ENCODE measurements around the gene TNFSF11. TPM values are rescaled to one million over a fixed set of nuclear protein-coding genes. Genes with fewer than 3 reads are reported as not detected.
A peak's percentile ranks its signal among the peaks of the same experiment; 100 is the strongest.

TNFSF11 gene
- total and polyA plus RNA-seq, 2 experiments from 2014 or later: 9.9 TPM

DNA sequence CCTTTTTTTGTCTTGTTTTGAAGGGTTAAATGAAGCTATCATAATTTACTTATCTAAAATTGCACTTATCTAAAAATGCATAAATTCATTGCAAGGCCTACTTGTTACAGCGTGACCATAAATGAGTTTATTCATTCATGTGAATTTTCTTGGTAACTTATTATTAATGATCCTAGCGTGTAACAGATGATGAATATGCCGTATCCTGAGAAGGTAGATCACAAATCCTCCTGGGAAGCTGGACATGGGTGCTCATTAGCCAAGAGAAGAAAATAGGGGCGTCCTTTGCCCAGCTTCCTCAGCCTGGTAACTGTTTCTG lies 21.3 kb downstream of the TNFSF11 start:
- H3K27ac ChIP-seq (ENCODE audit: low read depth): no peak overlapping the region
- H3K36me3 Mint-ChIP-seq (ENCODE audit: low read depth): peaks cover 33% of the 10 kb centered on the region

More for the DNA sequence above, 21.3 kb downstream of the TNFSF11 start:
- Histone ChIP-seq H2AFZ (no peak overlapping the region), H3K27me3 (ENCODE audit: insufficient read depth) (no peaks in the 10 kb centered on the region), H3K9me2 (ENCODE audit: insufficient read depth) (peaks cover 8% of the 10 kb centered on the region), H3K4me1 (ENCODE audit: insufficient read depth) (peaks cover 53% of the 10 kb centered on the region), H3K79me2 (replicated peaks; ENCODE audit: insufficient read depth) (peaks cover 39% of the 10 kb centered on the region), H3K4me2 (no peak overlapping the region), H3F3A (replicated peaks; ENCODE audit: low read depth) (peaks cover 13% of the 10 kb centered on the region; the same call in 1 of the 2 replicates), H4K20me1 (replicated peaks; ENCODE audit: insufficient read depth) (no peaks in the 10 kb centered on the region), H3K4me3 (no peak overlapping the region), H3K36me3 (ENCODE audit: insufficient read depth) (no peaks in the 10 kb centered on the region)
- ATAC-seq: no peak
- H3K27me3 Mint-ChIP-seq (ENCODE audit: insufficient read depth, low read depth, poor library complexity): peaks cover 3% of the 10 kb centered on the region
- H3K9me3 Mint-ChIP-seq: no peaks in the 10 kb centered on the region
- no peak for TF ChIP-seq ZNF114 (CRISPR knock-in tag; IDR thresholded peaks at IDR 0.05)
- no peak for TF ChIP-seq POLR2AphosphoS5 (IDR thresholded peaks at IDR 0.05; ENCODE audit: low read depth)
- no peak for TF ChIP-seq CREB1 (CRISPR knock-in tag; IDR thresholded peaks at IDR 0.05; ENCODE audit: low read depth)
- no peak for TF ChIP-seq CTCF (conservative IDR thresholded peaks at IDR 0.05; ENCODE audit: low read depth in 2 of 2)
- TF ChIP-seq, protein P1, sequence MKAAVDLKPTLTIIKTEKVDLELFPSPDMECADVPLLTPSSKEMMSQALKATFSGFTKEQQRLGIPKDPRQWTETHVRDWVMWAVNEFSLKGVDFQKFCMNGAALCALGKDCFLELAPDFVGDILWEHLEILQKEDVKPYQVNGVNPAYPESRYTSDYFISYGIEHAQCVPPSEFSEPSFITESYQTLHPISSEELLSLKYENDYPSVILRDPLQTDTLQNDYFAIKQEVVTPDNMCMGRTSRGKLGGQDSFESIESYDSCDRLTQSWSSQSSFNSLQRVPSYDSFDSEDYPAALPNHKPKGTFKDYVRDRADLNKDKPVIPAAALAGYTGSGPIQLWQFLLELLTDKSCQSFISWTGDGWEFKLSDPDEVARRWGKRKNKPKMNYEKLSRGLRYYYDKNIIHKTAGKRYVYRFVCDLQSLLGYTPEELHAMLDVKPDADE (IDR thresholded peaks at IDR 0.05): no peak
- TF ChIP-seq ZNF331 (CRISPR knock-in tag; IDR thresholded peaks at IDR 0.05; ENCODE audit: low read depth): no peak
- TF ChIP-seq EZH2phosphoT487 (IDR thresholded peaks at IDR 0.05; ENCODE audit: unreplicated experiment): no peak
- TF ChIP-seq NANOG (IDR thresholded peaks at IDR 0.05; ENCODE audit: borderline replicate concordance): no peak
- TF ChIP-seq EZH2 (IDR thresholded peaks at IDR 0.05; ENCODE audit: low read depth, unreplicated experiment): no peak
- TF ChIP-seq, protein P2, sequence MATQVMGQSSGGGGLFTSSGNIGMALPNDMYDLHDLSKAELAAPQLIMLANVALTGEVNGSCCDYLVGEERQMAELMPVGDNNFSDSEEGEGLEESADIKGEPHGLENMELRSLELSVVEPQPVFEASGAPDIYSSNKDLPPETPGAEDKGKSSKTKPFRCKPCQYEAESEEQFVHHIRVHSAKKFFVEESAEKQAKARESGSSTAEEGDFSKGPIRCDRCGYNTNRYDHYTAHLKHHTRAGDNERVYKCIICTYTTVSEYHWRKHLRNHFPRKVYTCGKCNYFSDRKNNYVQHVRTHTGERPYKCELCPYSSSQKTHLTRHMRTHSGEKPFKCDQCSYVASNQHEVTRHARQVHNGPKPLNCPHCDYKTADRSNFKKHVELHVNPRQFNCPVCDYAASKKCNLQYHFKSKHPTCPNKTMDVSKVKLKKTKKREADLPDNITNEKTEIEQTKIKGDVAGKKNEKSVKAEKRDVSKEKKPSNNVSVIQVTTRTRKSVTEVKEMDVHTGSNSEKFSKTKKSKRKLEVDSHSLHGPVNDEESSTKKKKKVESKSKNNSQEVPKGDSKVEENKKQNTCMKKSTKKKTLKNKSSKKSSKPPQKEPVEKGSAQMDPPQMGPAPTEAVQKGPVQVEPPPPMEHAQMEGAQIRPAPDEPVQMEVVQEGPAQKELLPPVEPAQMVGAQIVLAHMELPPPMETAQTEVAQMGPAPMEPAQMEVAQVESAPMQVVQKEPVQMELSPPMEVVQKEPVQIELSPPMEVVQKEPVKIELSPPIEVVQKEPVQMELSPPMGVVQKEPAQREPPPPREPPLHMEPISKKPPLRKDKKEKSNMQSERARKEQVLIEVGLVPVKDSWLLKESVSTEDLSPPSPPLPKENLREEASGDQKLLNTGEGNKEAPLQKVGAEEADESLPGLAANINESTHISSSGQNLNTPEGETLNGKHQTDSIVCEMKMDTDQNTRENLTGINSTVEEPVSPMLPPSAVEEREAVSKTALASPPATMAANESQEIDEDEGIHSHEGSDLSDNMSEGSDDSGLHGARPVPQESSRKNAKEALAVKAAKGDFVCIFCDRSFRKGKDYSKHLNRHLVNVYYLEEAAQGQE (IDR thresholded peaks at IDR 0.05; ENCODE audit: unreplicated experiment): no peak
- TF ChIP-seq STAT1 (IDR thresholded peaks at IDR 0.05; ENCODE audit: unreplicated experiment): no peak
- TF ChIP-seq JUNB (IDR thresholded peaks at IDR 0.05; ENCODE audit: unreplicated experiment): no peak
- TF ChIP-seq, protein P3, sequence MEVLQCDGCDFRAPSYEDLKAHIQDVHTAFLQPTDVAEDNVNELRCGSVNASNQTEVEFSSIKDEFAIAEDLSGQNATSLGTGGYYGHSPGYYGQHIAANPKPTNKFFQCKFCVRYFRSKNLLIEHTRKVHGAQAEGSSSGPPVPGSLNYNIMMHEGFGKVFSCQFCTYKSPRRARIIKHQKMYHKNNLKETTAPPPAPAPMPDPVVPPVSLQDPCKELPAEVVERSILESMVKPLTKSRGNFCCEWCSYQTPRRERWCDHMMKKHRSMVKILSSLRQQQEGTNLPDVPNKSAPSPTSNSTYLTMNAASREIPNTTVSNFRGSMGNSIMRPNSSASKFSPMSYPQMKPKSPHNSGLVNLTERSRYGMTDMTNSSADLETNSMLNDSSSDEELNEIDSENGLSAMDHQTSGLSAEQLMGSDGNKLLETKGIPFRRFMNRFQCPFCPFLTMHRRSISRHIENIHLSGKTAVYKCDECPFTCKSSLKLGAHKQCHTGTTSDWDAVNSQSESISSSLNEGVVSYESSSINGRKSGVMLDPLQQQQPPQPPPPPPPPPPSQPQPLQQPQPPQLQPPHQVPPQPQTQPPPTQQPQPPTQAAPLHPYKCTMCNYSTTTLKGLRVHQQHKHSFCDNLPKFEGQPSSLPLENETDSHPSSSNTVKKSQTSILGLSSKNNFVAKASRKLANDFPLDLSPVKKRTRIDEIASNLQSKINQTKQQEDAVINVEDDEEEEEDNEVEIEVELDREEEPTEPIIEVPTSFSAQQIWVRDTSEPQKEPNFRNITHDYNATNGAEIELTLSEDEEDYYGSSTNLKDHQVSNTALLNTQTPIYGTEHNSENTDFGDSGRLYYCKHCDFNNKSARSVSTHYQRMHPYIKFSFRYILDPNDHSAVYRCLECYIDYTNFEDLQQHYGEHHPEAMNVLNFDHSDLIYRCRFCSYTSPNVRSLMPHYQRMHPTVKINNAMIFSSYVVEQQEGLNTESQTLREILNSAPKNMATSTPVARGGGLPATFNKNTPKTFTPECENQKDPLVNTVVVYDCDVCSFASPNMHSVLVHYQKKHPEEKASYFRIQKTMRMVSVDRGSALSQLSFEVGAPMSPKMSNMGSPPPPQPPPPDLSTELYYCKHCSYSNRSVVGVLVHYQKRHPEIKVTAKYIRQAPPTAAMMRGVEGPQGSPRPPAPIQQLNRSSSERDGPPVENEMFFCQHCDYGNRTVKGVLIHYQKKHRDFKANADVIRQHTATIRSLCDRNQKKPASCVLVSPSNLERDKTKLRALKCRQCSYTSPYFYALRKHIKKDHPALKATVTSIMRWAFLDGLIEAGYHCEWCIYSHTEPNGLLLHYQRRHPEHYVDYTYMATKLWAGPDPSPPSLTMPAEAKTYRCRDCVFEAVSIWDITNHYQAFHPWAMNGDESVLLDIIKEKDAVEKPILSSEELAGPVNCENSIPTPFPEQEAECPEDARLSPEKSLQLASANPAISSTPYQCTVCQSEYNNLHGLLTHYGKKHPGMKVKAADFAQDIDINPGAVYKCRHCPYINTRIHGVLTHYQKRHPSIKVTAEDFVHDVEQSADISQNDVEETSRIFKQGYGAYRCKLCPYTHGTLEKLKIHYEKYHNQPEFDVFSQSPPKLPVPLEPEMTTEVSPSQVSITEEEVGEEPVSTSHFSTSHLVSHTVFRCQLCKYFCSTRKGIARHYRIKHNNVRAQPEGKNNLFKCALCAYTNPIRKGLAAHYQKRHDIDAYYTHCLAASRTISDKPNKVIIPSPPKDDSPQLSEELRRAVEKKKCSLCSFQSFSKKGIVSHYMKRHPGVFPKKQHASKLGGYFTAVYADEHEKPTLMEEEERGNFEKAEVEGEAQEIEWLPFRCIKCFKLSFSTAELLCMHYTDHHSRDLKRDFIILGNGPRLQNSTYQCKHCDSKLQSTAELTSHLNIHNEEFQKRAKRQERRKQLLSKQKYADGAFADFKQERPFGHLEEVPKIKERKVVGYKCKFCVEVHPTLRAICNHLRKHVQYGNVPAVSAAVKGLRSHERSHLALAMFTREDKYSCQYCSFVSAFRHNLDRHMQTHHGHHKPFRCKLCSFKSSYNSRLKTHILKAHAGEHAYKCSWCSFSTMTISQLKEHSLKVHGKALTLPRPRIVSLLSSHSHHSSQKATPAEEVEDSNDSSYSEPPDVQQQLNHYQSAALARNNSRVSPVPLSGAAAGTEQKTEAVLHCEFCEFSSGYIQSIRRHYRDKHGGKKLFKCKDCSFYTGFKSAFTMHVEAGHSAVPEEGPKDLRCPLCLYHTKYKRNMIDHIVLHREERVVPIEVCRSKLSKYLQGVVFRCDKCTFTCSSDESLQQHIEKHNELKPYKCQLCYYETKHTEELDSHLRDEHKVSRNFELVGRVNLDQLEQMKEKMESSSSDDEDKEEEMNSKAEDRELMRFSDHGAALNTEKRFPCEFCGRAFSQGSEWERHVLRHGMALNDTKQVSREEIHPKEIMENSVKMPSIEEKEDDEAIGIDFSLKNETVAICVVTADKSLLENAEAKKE (CRISPR knock-in tag; IDR thresholded peaks at IDR 0.05): no peak
- peak overlapping the region; percentile 90 for H3K27ac Mint-ChIP-seq
- DNase-seq (ENCODE audit: low spot score): no peak
- H3K4me3 Mint-ChIP-seq: peak overlapping the region; percentile 26; the same call in 1 of the 3 replicates
- peaks cover 63% of the 10 kb centered on the region for H3K4me1 Mint-ChIP-seq
